Stimulated activated CD4-positive, alpha-beta T cell treated with anti-CD3 and anti-CD28 coated beads, Interleukin-12 subunit alpha, Interleukin-12 subunit beta, amount 100 ng/mL, for 24 hours (primary cell): ENCODE data around the gene CD38.
A peak's percentile ranks its signal among the peaks of the same experiment; 100 is the strongest.

ENCODE experiments used
- DNase-seq, 2 experiments: peaks; one replicate each; pipeline ENCODE4 v3.0.0-alpha.2; 2020; ENCODE audit warnings: low read depth in 2 of 2

Gene CD38

GRCh38 chr4:15868111-15868510 is 90.0 kb downstream of the CD38 start:
- peak in 1 of 2 experiments; percentile 2 for DNase-seq

GRCh38 chr4:15868826-15869413 is 90.8 kb downstream of the CD38 start:
- DNase-seq = no peak

GRCh38 chr4:15870079-15870478 is 92.0 kb downstream of the CD38 start:
- DNase-seq = no peak

- no peak for DNase-seq
Measured at GRCh38 chr4:15870921-15871664, 93.0 kb downstream of the CD38 start.

GRCh38 chr4:15873117-15873516 is 95.0 kb downstream of the CD38 start:
- DNase-seq = no peak

GRCh38 chr4:15874671-15875070 is 96.5 kb downstream of the CD38 start:
- DNase-seq = no peak

- no peak for DNase-seq
Measured at GRCh38 chr4:15875663-15876460, 97.7 kb downstream of the CD38 start.

- DNase-seq = no peak
Measured at GRCh38 chr4:15878011-15878410, 99.9 kb downstream of the CD38 start.

GRCh38 chr4:15881820-15882219 is 103.7 kb downstream of the CD38 start:
- DNase-seq = no peak

- peak; percentile 14 to 29 for DNase-seq
Measured at GRCh38 chr4:15882675-15883086, 104.6 kb downstream of the CD38 start.

- DNase-seq = no peak
Measured at GRCh38 chr4:15883610-15884243, 105.6 kb downstream of the CD38 start.

GRCh38 chr4:15884666-15885065 is 106.5 kb downstream of the CD38 start:
- no peak for DNase-seq

GRCh38 chr4:15885422-15885821 is 107.3 kb downstream of the CD38 start:
- no peak for DNase-seq

GRCh38 chr4:15888515-15888914 is 110.4 kb downstream of the CD38 start:
- DNase-seq = no peak

- DNase-seq = no peak
Measured at GRCh38 chr4:15890246-15890829, 112.2 kb downstream of the CD38 start.

GRCh38 chr4:15891312-15891711 is 113.2 kb downstream of the CD38 start:
- DNase-seq = no peak

- DNase-seq = no peak
Measured at GRCh38 chr4:15893962-15894361, 115.8 kb downstream of the CD38 start.

GRCh38 chr4:15894393-15894792 is 116.3 kb downstream of the CD38 start:
- no peak for DNase-seq

GRCh38 chr4:15894921-15895916 is 117.1 kb downstream of the CD38 start:
- no peak for DNase-seq

- no peak for DNase-seq
Measured at GRCh38 chr4:15897577-15897976, 119.4 kb downstream of the CD38 start.

- DNase-seq = no peak
Measured at GRCh38 chr4:15898902-15899301, 120.8 kb downstream of the CD38 start.
